Kidney tubule cell (primary cell): ENCODE results near the gene METTL2B.
A peak's percentile ranks its signal among the peaks of the same experiment; 100 is the strongest.
"Not testable (repeated sequence)": the region's sequence is repeated elsewhere in the genome, so short reads cannot be mapped to it uniquely, and the experiment has no call there.

Experiments used
- DNase-seq: peaks from one replicate; pipeline ENCODE4 v3.0.0-alpha.2; 2018; ENCODE audit warnings: low spot score

METTL2B gene

DNA sequence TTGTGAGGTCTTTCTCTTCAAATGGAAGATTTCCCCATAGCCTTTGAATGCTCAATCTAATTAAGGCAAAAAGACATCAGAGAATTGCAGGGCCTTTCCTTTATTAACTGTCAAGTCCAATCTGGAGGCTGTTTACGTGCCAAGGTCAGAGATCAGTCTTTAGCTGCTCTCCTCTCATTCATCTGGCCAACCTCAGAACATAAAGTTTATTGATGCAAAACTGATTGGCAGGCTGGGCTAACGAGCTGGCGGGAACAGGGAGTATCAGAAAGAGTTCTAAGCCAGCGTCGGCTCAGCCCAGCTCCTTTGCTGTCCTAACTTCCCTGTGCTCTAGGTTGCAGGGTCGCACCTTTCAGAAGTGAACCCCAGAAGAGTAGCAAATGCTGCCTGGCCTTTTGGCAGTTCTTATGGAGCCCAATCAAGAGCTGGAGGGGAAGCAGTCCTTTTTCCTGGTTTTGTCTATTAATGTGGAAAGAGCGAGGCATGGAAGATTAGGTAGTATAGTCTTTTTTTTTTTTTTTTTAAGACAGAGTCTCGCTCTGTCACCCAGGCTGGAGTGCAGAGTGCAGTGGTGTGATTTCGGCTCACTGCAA, 47.5 kb downstream of the METTL2B start:
- peak; percentile 30 for DNase-seq

DNA sequence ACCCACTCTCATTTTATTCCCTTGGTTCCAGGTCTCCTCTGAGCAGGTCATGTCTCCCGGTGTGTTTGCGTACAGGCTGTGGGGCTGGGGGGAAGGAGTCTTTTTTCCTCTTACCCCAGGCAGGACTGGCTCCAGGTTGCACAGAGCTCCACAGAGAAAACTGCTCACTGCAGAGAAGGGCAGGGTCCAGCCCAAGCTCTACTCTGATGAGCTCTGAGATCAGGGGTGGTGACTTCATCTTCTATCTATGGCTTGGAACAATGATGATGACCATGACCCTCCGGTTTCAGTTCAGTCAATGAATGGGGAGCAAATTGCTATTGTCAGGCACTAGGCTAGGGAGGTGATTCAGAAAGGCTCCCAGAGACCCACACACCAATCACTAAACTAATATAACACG, 49.0 kb downstream of the METTL2B start:
- DNase-seq, result peak; percentile 61

DNA sequence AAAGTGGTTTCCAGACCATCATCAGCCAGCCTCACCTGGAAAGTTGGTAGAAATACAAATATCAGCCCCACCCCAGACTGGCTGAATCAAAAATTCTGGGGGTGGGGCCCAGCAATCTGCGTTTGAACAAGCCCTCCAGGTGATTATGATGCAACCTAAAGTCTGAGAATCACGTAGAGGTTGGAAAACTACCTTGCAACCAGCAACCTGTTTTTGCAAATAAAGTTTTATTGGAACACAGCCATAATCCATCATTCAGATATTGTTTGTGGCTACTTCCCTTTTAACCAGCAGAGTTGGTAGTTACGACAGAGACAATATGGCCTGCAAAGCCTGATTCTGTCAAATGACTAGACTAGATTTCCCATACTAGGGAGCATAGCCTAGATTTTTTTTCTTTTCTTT, 49.5 kb downstream of the METTL2B start:
- DNase-seq, result not testable (repeated sequence)

DNA sequence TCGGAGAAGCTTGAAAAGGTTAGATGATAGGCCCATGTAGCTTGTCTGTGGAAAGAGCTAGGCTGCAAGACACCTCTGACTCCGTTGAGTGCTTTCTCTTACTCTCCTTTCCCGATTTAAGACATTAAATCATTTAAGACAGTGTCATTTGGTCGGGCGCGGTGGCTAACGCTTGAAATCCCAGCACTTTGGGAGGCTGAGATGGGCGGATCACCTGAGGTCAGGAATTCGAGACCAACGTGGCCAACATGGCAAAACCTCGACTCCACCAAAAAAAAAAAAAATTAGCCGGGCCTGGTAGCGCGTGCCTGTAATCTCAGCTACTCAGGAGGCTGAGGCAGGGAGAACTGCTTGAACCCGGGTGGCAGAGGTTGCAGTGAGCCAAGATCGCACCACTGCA, 52.6 kb downstream of the METTL2B start:
- DNase-seq, result not testable (repeated sequence)

DNA sequence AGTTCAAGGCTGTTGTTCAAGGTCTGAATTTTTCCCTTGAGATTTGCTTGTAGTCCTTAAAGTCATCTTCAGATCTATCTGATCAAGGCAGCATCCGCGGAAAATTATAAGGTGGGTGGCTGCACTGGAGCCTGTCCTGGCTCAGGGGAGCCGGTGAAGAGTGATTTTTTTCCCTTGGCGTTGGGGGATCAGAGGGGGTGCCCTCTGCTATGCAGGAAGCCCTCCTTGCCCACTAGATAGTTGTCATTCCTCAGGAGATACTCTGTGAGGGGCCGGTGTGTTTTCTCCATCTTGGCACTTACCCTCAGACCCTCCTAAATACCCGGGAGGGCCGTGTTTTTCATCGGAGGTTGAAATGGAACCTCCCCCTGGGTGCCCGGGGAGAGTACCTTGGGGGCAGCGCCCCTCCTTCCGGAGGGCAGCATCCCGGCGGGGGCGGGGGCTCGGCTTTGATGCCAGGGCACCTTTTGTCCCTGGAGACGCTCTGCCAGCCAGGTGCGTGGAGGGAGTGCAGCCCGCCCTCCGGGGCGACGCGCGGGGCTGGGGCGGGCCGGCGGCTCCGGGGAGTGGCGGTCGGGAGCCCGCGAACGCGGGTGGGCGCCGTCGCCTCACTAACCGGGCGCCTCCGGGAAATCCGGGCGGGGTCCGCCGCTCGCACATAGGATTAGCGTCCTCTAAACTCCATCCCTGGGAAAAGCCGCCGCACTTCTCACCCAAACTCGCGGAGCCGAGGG, 53.7 kb downstream of the METTL2B start:
- DNase-seq, result peak; percentile 30

DNA sequence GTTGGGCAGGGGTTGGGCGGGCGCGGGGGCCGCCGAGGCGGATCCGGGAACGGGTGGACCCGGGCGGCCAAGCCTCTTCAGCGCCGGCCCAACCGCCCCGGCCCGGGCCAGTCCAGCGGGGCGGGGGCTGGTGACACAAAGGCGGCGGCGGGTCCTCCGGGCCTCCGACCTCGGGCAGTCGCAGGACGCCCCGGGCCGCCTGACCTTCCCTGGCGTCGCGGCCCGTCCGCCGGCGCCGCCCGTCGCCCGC, 54.2 kb downstream of the METTL2B start:
- no peak for DNase-seq

DNA sequence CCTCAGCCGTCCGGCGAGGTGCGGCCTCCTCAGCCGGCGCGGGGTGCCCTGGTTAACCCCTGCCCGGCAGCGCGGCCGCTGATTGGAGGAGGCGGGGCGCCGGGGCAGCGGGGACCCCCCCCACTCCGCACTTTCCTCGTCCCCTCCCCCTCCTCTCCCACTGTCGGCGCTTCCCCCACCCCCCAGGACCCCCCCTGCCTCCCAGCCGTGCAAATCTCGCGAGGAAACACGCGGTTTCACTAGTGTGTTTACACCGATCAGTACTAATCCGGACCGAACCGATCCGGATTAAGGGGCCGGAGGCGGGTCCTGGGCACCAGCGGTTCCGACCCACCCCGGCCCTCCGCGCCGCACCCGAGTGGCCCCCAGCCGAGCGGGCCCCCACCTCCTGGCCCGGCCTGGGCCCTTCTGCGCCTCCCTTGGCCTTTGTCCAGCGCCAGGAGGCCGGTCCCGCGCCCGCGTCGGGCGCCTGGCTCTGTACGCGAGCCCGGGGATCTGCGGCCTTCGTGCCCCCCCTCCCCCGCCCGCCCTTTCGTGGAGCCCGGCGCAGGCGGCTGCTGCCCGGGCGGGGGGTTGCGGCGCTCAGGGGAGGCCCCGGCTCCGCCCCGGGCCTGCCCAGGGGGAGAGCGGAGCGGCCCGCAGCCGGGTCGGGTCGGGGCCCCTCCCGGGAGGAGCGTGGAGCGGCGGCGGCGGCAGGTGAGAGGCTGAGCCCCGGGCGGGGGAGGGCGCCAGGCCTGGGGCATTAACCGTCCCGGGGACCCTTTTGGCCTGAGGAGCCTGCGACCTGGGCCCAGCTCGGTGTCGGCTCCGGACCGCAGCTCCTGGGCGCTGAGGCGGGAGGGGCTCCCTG, 54.8 kb downstream of the METTL2B start:
- peak; percentile 85 for DNase-seq

DNA sequence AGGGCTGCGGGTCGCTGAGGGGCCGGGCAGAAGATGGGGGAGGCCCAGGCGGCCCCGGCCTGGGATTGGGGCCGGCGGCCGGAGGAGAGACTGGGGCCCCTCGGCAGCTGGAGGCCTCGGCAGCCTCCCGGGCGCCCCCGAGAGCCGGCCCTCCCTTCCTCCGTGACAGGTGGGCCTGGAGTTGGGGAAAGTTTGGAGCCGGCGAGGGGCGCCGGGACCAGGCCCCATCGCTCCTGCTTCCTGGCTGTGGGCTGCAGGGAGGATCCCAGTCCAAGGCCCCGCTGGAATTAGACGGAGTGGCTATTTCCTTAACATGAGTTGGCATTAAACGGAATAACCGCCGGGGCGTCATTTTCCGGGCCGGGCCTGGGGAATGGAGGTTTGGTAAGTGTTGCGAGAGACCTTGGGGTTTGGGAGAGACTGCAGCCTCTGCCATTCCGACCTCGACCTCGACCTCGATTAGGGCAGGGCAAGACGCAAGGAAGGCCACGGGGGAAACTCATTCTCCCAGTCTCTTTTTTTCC, 55.5 kb downstream of the METTL2B start:
- peak; percentile 33 for DNase-seq

DNA sequence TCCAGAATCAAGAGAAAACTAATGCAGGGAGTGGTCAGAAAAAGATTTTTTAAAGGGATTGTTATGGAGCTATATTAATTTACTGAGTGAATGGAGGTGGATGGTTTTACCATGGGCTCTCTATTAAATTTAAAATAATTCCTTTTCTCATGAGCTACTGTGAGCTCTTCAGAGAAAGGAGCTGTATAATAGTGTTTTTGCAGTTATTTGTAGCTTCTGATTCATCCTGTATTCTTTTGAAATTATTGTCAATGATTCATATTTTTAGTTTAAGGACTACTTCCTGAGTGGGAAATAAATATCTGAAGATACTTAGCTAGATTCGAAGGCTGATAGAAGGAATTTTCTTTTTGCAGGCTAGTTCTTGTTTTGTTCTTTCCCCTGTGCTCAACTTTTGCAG, 56.4 kb downstream of the METTL2B start:
- not testable (repeated sequence) for DNase-seq

DNA sequence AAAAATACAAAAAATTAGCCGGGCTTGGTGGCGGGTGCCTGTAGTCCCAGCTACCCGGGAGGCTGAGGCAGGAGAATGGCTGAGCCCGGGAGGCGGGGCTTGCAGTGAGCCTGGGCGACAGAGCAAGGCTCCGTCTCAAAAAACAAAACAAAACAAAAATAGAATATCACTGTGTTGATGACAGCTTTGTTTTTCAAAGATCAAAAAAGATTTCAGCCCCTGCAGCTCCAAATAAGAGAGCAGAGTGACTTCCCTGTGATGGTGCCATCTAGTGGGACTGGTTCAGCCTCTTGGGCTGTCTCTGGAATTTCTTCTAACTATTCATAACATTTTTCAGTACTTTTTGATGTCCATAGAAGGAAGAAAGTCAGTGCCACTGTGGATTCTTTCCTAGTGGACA, 60.9 kb downstream of the METTL2B start:
- not testable (repeated sequence) for DNase-seq

DNA sequence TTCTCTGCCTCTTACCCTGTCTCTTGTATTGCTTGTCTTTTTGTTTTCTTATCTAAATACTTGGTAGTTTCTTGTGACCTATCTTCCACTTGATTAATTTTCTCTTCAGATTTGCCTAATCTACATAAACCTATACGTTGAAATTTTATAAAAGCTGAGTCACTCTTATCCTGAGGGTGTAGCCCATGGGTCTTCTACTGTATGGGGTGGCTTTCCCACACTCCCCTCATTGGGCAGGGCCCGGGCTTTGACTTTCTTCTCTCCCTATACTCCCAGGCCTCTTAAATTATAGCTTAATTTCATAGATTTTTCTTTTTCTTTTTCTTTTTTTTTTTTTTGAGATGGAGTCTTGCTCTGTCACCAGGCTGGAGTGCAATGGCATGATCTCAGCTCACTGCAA, 66.0 kb downstream of the METTL2B start:
- DNase-seq, result not testable (repeated sequence)

DNA sequence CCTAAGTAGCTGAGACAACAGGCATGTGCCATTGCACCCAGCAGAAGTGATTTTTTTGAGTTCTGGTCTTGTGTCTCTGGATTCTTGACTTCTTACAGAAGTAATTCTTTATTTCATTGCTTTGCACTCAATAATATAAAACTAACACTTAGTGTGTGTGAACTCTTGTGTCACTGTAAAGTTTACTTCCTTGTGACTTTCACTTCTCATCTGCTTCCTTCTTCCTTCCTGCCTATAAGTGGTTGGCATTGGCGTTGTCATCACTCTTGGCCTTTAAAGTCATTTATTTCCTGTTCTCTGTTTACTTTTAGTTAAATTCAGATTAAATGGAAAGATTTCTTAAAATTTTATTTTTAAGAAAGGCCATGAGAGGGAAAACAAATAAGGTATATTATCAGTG, 66.8 kb downstream of the METTL2B start:
- not testable (repeated sequence) for DNase-seq

DNA sequence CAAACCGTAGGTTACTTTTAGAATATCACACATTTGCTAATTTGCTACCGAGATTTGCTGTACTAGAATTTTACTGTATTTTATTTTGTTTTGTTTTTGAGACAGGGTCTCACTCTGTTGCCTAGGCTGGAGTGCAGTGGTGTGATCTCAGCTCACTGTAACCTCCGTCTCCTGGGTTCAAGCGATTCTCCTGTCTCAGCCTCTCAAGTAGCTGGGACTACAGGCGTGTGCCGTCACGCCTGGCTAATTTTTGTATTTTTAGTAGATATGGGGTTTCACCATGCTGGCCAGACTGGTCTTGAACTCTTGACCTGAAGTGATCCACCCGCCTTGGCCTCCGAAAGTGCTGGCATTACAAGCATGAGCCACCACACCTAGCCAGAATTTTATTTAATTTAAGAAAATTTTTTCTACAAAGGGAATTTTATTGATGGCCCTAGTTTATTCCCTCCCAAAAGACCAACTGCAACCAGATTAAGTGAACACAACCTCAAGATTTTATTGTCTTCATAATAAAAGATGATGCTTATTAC, 69.8 kb downstream of the METTL2B start:
- not testable (repeated sequence) for DNase-seq

DNA sequence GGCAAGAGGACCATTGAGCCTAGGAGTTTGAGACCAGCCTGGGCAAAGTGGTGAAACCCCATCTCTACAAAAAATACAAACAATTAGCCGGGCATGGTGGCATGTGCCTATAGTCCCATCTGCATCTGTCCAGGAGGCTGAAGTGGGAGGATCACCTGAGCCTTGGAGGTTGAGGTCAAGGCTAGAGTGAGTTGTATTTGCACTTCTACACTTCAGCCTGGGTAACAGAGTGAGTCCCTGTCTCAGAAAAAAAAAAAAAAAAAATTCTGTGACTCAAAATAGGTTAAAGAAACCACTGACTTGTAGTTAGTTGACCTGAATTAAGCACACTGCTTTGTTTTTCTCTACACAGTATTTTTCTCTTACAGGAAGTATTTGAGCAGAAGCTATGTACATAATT, 74.4 kb downstream of the METTL2B start:
- no peak for DNase-seq

DNA sequence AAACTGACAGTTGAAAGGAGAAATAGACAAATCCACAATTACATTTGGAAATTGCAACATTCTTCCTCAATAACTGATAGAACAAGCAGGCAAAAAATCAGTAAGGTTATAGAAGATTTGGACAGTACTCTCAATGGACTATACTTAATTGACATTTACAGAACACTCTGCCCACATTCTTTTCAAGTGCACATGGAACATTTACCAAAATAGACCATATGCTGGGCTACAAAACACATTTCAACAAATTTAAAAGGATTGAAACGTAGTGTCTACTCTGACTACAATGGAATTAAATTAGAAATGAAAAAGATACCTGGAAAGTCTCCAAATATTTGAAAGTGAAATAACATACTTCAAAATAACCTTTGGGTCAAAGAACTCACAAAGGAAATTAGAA, 77.8 kb downstream of the METTL2B start:
- not testable (repeated sequence) for DNase-seq
